Coronary artery (tissue), 2 donors: ENCODE data around the gene SLC36A2.

ENCODE experiments used
- DNase-seq: peaks from one replicate; pipeline ENCODE4 v3.0.0-alpha.2; 2017; ENCODE audit warnings: low spot score
- H3K27ac ChIP-seq, 2 donors: fragments of 200-600 bp; sonication (generic); one replicate each; pipeline ENCODE4 v1.5.1; 2016 to 2019
- H3K4me3 ChIP-seq: fragments of 200-600 bp; sonication (generic); 2 replicates; pipeline ENCODE4 v1.5.1; 2016; ENCODE audit warnings: mild to moderate bottlenecking, moderate library complexity
- CTCF ChIP-seq: fragments of 200-600 bp; sonication (generic); IDR thresholded peaks from one replicate; pipeline ENCODE4 v1.5.1; 2019; ENCODE audit warnings: antibody characterized with exemption

The SLC36A2 gene

GRCh38 chr5:151271336-151271735 lies 76.0 kb downstream of the SLC36A2 start:
- no peak overlapping the region for H3K27ac ChIP-seq
- no peak for TF ChIP-seq CTCF
- DNase-seq = no peak
- H3K4me3 ChIP-seq = no peak overlapping the region

- no peak for TF ChIP-seq CTCF
- DNase-seq = no peak
- H3K4me3 ChIP-seq = no peak overlapping the region
- no peak overlapping the region for H3K27ac ChIP-seq
These were observed 76.8 kb downstream of the SLC36A2 start for GRCh38 chr5:151270599-151270998.

GRCh38 chr5:151267491-151268260 lies 79.7 kb downstream of the SLC36A2 start:
- DNase-seq = no peak
- no peak overlapping the region for H3K27ac ChIP-seq
- H3K4me3 ChIP-seq = no peak overlapping the region
- no peak for TF ChIP-seq CTCF
